A549 (cell line): ENCODE data around the gene NDRG2. TPM values are rescaled to one million over a fixed set of nuclear protein-coding genes. Genes with fewer than 3 reads are reported as not detected.

Experiments
- ATAC-seq, 2 experiments: fragments of 200-7000 bp in 1 of 2; fragments of >200 bp in 1 of 2; cut with Nextera tagmentation in 1 of 2; cut with Tn5 transposase in 1 of 2; 3 replicates each; pipeline versions ENCODE4 v1.8.0 to v1.9.1; 2018 to 2020; ENCODE audit warnings: mild to moderate bottlenecking in 1 of 2, moderate library complexity in 1 of 2
- CTCF ChIA-PET: fragments of 300-600 bp; sonication (Branson Sonifier 250); formaldehyde crosslinking; extraction: SDS; loops from one replicate; lab custom pipeline; 2021; ENCODE audit warnings: antibody characterized with exemption, inconsistent platforms; lab: Yijun Ruan, JAX
- POLR2A ChIA-PET: fragments of 350-600 bp; formaldehyde crosslinking; extraction: SDS; loops from one replicate; lab custom pipeline; 2021; ENCODE audit warnings: antibody characterized with exemption, inconsistent platforms; lab: Yijun Ruan, JAX
- DNase-seq, 2 experiments: peaks; one replicate each; pipeline versions ENCODE4 v3.0.0 to v3.0.0-alpha.2; 2011 to 2016; ENCODE audit warnings: low read depth in 1 of 2, low spot score in 1 of 2
- FAIRE-seq: peaks from 2 replicates; lab custom pipeline; 2011; peaks lifted over from hg19 to GRCh38; lab: Jason Lieb, UNC
- H3K27ac ChIP-seq, 2 experiments: fragments of >200 bp; sonication (Bioruptor Twin); formaldehyde crosslinking; 3 replicates each; pipeline ENCODE4 v1.5.1; 2016 to 2017
- H3K4me1 ChIP-seq: fragments of >200 bp; sonication (Bioruptor Twin); formaldehyde crosslinking; 3 replicates; pipeline ENCODE4 v1.6.1; 2016
- H3K4me2 ChIP-seq: fragments of >200 bp; sonication (Bioruptor Twin); formaldehyde crosslinking; 3 replicates; pipeline ENCODE4 v1.6.1; 2016
- H3K4me3 ChIP-seq: fragments of >200 bp; sonication (Bioruptor Twin); formaldehyde crosslinking; 3 replicates; pipeline ENCODE4 v1.5.1; 2016
- H3K9me3 ChIP-seq: fragments of >200 bp; sonication (Bioruptor Twin); formaldehyde crosslinking; 3 replicates; pipeline ENCODE4 v1.6.1; 2016
- ATOH8 ChIP-seq: fragments of 250-450 bp; sonication (Bioruptor Pico); IDR thresholded peaks from 2 replicates; pipeline ENCODE4 v1.5.0; 2020; ENCODE audit warnings: low read depth, mild to moderate bottlenecking, moderate library complexity
- BCL3 ChIP-seq: fragments of >200 bp; sonication (Bioruptor Twin); formaldehyde crosslinking; IDR thresholded peaks from 3 replicates; pipeline ENCODE4 v1.6.1; 2016
- CHD2 ChIP-seq: fragments of 150-350 bp; IDR thresholded peaks from 2 replicates; pipeline ENCODE4 v1.6.1; 2014; ENCODE audit warnings: low read length; ENCODE audit not compliant: partially characterized antibody
- CTCF ChIP-seq: fragments of >200 bp; sonication (Bioruptor Twin); formaldehyde crosslinking; IDR thresholded peaks from 3 replicates; pipeline ENCODE4 v1.5.1; 2016
- E2F6 ChIP-seq: IDR thresholded peaks from 2 replicates; pipeline ENCODE4 v1.6.1; 2012; ENCODE audit warnings: low read depth, borderline replicate concordance
- ELK1 ChIP-seq: fragments of 150-350 bp; IDR thresholded peaks from 2 replicates; pipeline ENCODE4 v1.6.1; 2014; ENCODE audit warnings: low read depth, mild to moderate bottlenecking, low read length
- HEYL ChIP-seq: fragments of 250-450 bp; sonication (Bioruptor Pico); IDR thresholded peaks from 2 replicates; pipeline ENCODE4 v1.8.0; 2021; ENCODE audit warnings: mild to moderate bottlenecking, moderate library complexity
- HMGXB4 ChIP-seq: fragments of 250-450 bp; sonication (Bioruptor Pico); IDR thresholded peaks from 2 replicates; pipeline ENCODE4 v1.5.0; 2021; ENCODE audit warnings: mild to moderate bottlenecking, moderate library complexity, borderline replicate concordance
- JUN ChIP-seq, 2 experiments: fragments of >200 bp; sonication (Bioruptor Twin); formaldehyde crosslinking; IDR thresholded peaks; 2 replicates in 1 of 2; 3 replicates in 1 of 2; pipeline ENCODE4 v1.6.1; 2016 to 2017
- KDM1A ChIP-seq: fragments of 200-600 bp; sonication (generic); IDR thresholded peaks from 2 replicates; pipeline ENCODE4 v1.6.1; 2016; ENCODE audit warnings: low read depth, mild to moderate bottlenecking
- MAX ChIP-seq: IDR thresholded peaks from 2 replicates; pipeline ENCODE4 v1.6.1; 2012
- NFE2L2 ChIP-seq: fragments of 150-350 bp; conservative IDR thresholded peaks from 2 replicates; pipeline ENCODE4 v1.6.1; 2014; ENCODE audit warnings: low read length
- NR3C1 ChIP-seq: fragments of >200 bp; sonication (Bioruptor Twin); formaldehyde crosslinking; IDR thresholded peaks from 3 replicates; pipeline ENCODE4 v1.6.1; 2017
- PBX3 ChIP-seq: IDR thresholded peaks from 2 replicates; pipeline ENCODE4 v1.6.1; 2012
- RNF2 ChIP-seq: fragments of 200-600 bp; sonication (generic); IDR thresholded peaks from 2 replicates; pipeline ENCODE4 v1.6.1; 2016; ENCODE audit warnings: low read depth, mild to moderate bottlenecking, antibody characterized with exemption, moderate library complexity, borderline replicate concordance
- SMC3 ChIP-seq: fragments of >200 bp; sonication (Bioruptor Twin); formaldehyde crosslinking; IDR thresholded peaks from 3 replicates; pipeline ENCODE4 v1.6.1; 2018; ENCODE audit warnings: inconsistent platforms
- USF2 ChIP-seq: fragments of 450-650 bp; IDR thresholded peaks from 2 replicates; pipeline ENCODE4 v1.6.1; 2014; ENCODE audit warnings: antibody characterized with exemption
- ZNF302 ChIP-seq: fragments of 250-450 bp; sonication (Bioruptor Pico); IDR thresholded peaks from 2 replicates; pipeline ENCODE4 v1.9.0; 2021; ENCODE audit warnings: inconsistent platforms, mild to moderate bottlenecking, moderate library complexity
- WGBS: methylation state at CpG from one replicate; pipeline ENCODE4 v1.1.6; 2017; ENCODE audit errors: missing lambda C conversion rate; 5-methylcytosine and 5-hydroxymethylcytosine counted together
- polyA plus RNA-seq, 4 experiments: library from polyadenylated mRNA; depleted of rRNA in 3 of 4; stranded (reverse); fragments of >200 nt; fragmentation: RNase III in 1 of 4; extraction: RNeasy Plus Mini Kit Qiagen cat#74134 plus additional on column Dnase treatment in 1 of 4; gene quantifications; 2 replicates in 3 of 4; 3 replicates in 1 of 4; pipeline ENCODE4 v1.2.3, GENCODE V29; 2011 to 2017

Gene NDRG2
- polyA plus RNA-seq, 2 of the 4 experiments (the other 2 are of a cell fraction): 4.7 to 6.8 TPM

- no peak overlapping the region for H3K4me2 ChIP-seq
- WGBS: 55% methylated on average over 9 of the region's 9 CpGs
- CTCF ChIA-PET: interaction anchor here (1.0 to 16.3 kb wide), 14 partner anchors 15 to 120 kb away, joined by 3 to 323 read pairs (median 38); partner anchors contain the start of genes ARHGEF40, RNASE13, RNASE7 and SLC39A2
- FAIRE-seq (no peak), DNase-seq (no peak), ATAC-seq (no peak)
- TF ChIP-seq KDM1A (no peak), CHD2 (no peak)
- no peak overlapping the region for H3K27ac ChIP-seq
- H3K4me1 ChIP-seq: no peaks in the 10 kb centered on the region
- H3K4me3 ChIP-seq: no peak overlapping the region
- POLR2A ChIA-PET: interaction anchor here (2.5 kb wide), 1 partner anchor 87 kb away, joined by 18 read pairs; no protein-coding TSS in a partner anchor
- no peaks in the 10 kb centered on the region for H3K9me3 ChIP-seq
These were observed 8.3 kb downstream of the NDRG2 start for GRCh38 chr14:21016413-21017190.

- no peak overlapping the region for H3K4me2 ChIP-seq
- no peak overlapping the region for H3K4me3 ChIP-seq
- no peaks in the 10 kb centered on the region for H3K9me3 ChIP-seq
- 48% methylated on average over 6 of the region's 6 CpGs for WGBS
- ChIA-PET POLR2A (interaction anchor here (0.6 to 2.5 kb wide), 5 partner anchors 54 to 672 kb away, joined by 3 to 18 read pairs (median 3); no protein-coding TSS in a partner anchor), CTCF (interaction anchor here (0.5 to 16.3 kb wide), 45 partner anchors 8 to 462 kb away, joined by 3 to 323 read pairs (median 6); partner anchors contain the start of genes ARHGEF40, NDRG2, RNASE13 and RNASE7)
- ATAC-seq (no peak), FAIRE-seq (no peak), DNase-seq (no peak)
- no peaks in the 10 kb centered on the region for H3K4me1 ChIP-seq
- TF ChIP-seq JUN (IDR thresholded peaks at IDR 0.05) (no peak), ELK1 (no peak), NFE2L2 (no peak), MAX (no peak), ATOH8 (CRISPR knock-in tag) (no peak), E2F6 (no peak), ZNF302 (CRISPR knock-in tag) (no peak), NR3C1 (no peak), CTCF (no peak), BCL3 (no peak), SMC3 (no peak), USF2 (no peak), RNF2 (no peak), PBX3 (no peak), HEYL (CRISPR knock-in tag) (no peak), HMGXB4 (no peak)
- no peak overlapping the region for H3K27ac ChIP-seq
These were observed 9.5 kb downstream of the NDRG2 start for GRCh38 chr14:21015312-21015711.
